ENCODE data around the gene PSTPIP2.

DNA sequence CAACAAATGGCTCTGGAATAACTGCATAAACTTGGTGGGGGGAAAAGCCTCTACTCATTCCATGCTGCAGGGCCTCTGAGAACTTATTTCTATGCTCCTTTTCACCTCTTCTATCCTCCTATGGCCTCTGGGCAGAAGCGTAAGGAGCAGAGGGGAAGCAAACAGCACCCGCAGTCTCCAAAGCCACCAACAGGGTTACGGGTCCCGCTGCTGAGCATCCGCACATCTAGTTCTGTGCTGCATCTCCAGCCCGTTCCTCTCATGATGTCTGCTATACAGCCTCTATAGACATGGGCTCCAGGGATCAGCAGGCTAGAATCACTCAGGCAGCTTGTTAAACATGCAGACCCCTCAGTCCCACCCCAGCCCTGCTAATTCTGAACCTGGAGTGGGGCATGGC lies 25.9 kb downstream of the PSTPIP2 start:
- no peak for TF ChIP-seq HNF4A (conservative IDR thresholded peaks at IDR 0.05)
- TF ChIP-seq, protein P1, sequence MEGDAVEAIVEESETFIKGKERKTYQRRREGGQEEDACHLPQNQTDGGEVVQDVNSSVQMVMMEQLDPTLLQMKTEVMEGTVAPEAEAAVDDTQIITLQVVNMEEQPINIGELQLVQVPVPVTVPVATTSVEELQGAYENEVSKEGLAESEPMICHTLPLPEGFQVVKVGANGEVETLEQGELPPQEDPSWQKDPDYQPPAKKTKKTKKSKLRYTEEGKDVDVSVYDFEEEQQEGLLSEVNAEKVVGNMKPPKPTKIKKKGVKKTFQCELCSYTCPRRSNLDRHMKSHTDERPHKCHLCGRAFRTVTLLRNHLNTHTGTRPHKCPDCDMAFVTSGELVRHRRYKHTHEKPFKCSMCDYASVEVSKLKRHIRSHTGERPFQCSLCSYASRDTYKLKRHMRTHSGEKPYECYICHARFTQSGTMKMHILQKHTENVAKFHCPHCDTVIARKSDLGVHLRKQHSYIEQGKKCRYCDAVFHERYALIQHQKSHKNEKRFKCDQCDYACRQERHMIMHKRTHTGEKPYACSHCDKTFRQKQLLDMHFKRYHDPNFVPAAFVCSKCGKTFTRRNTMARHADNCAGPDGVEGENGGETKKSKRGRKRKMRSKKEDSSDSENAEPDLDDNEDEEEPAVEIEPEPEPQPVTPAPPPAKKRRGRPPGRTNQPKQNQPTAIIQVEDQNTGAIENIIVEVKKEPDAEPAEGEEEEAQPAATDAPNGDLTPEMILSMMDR (IDR thresholded peaks at IDR 0.05; ENCODE audit: low read depth, low read length, missing input control) = no peak
- no peak for TF ChIP-seq EGR1 (IDR thresholded peaks at IDR 0.05; ENCODE audit: low read depth in 2 of 2)
- TF ChIP-seq SP1 (IDR thresholded peaks at IDR 0.05) = no peak
- no peak for TF ChIP-seq TAF1 (conservative IDR thresholded peaks at IDR 0.05)
- no peak for TF ChIP-seq RAD21 (IDR thresholded peaks at IDR 0.05)
- TF ChIP-seq FOXA1 (IDR thresholded peaks at IDR 0.05) = no peak
- TF ChIP-seq GABPA (IDR thresholded peaks at IDR 0.05 in 1 of 2, conservative IDR thresholded peaks at IDR 0.05 in 1 of 2) = no peak
- TF ChIP-seq YY1 (IDR thresholded peaks at IDR 0.05) = no peak
- TF ChIP-seq, protein P2, sequence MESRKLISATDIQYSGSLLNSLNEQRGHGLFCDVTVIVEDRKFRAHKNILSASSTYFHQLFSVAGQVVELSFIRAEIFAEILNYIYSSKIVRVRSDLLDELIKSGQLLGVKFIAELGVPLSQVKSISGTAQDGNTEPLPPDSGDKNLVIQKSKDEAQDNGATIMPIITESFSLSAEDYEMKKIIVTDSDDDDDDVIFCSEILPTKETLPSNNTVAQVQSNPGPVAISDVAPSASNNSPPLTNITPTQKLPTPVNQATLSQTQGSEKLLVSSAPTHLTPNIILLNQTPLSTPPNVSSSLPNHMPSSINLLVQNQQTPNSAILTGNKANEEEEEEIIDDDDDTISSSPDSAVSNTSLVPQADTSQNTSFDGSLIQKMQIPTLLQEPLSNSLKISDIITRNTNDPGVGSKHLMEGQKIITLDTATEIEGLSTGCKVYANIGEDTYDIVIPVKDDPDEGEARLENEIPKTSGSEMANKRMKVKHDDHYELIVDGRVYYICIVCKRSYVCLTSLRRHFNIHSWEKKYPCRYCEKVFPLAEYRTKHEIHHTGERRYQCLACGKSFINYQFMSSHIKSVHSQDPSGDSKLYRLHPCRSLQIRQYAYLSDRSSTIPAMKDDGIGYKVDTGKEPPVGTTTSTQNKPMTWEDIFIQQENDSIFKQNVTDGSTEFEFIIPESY (IDR thresholded peaks at IDR 0.05) = no peak
- no peak for TF ChIP-seq JUND (IDR thresholded peaks at IDR 0.05)
